Measurements from ENCODE around the gene SNRNP25.

SNRNP25 gene

GRCh38 chr16:62968-63391, 9.4 kb downstream of the SNRNP25 start:
- no peak for DNase-seq (ENCODE audit: low read depth in 1 of 2, low spot score in 1 of 2)

DNA sequence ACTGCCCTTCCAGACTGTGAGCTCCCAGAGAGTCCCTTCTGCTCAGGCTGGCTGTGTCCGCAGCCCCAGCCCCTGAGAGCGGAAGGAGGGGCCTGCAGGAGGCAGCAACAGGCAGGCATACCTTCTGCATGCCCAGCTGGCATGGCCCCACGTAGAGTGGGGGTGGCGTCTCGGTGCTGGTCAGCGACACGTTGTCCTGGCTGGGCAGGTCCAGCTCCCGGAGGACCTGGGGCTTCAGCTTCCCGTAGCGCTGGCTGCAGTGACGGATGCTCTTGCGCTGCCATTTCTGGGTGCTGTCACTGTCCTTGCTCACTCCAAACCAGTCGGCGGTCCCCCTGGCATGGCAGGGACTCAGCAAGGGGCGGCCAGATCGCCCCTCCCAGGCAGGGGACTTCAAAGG, 9.8 kb downstream of the SNRNP25 start:
- DNase-seq (ENCODE audit: low read depth in 1 of 2, low spot score in 1 of 2): no peak

- no peak for DNase-seq (ENCODE audit: low read depth in 1 of 2, low spot score in 1 of 2)
These were observed 10.6 kb downstream of the SNRNP25 start for GRCh38 chr16:63998-64913.

DNA sequence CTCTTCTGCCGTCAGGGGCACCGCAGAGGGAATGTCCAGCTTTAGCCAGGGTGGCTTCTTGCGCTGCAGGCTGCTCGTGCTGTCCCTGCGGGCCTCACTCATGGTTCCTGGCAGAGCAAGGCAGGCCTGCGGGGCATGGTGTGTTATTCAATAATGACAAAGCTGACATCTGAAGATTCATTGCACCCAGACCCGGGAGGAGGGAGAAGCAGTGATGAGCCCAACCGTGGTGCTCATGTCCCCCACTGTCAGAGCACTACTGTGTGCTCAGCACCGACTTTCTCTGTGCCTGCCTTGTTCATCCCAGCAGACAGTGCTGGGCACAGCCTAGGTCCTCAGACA, 11.3 kb downstream of the SNRNP25 start:
- DNase-seq (ENCODE audit: low read depth in 1 of 2, low spot score in 1 of 2): no peak

GRCh38 chr16:65745-66144, 12.1 kb downstream of the SNRNP25 start:
- peak; percentile 72 to 74 for DNase-seq (ENCODE audit: low read depth in 1 of 2, low spot score in 1 of 2)

DNA sequence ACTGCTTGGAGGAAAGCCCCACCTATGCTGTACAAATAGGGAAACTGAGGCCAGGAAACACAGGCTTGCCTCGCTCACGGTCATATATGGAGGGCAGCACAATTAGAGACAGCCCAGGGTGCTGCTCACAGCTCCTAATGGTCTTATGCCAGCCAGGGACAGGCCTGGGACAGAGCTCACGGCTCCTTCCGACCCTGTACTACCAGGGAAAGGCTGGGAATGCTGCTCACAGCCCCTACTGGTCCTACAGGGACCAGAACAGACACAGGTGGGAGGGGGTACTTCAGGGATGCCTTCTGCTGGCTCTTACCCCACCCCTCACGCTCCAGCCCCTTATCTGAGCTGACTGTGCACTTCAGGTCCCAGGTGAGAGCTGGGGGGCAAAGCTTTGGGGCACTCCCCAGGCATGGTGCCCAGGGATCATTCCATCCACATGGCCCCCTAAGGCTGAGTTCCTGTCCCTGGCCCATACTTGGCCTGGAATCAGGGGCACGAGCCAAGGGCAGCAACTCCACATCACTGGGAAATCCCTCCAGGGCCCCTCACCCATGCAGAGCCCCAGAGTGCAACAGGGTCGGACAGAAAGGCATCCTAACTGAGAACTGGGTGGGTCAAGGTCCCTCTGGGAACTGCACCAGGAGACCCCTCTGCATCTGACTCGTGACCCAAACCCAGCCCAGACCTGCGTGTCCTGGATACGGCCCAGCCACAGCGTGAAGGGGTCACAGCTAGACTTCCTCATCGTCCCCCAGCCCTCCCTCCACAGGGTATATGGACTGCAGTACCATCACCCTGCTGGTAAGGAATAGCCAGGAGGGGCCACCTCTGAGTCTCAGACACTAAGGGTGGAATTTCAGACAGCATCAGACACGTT, 12.9 kb downstream of the SNRNP25 start:
- DNase-seq (ENCODE audit: low read depth in 1 of 2, low spot score in 1 of 2): no peak

DNA sequence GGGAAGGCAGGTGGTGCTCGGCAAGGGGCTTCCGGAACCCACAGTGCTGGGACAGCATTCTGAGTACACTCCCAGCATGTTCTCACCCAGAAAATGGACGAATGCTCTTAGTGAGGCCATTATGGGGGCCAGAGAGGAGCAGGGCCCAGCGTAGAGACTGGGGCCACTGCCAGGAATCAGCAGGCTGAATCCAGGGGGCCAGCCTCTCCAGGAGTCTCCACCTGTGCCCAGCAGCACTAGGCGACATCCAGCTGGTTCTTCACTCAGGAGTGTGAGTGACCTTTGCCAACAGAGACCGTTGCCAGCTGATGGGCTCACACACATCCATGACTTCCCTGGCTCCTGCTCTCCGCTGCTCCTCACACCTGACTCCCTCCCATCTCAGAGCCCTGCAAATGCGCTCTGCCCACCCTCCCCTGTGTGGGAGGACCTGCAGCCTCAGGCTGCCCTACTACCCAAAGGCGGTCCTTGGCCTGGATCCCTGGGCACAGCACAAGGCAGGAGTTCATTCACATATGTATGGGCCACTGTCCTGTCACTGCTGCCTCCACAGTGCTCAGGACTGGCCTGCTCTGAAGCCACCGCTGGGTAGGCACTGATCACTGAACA, 13.7 kb downstream of the SNRNP25 start:
- DNase-seq (ENCODE audit: low read depth in 1 of 2, low spot score in 1 of 2): no peak

GRCh38 chr16:67884-68789, 14.5 kb downstream of the SNRNP25 start:
- DNase-seq (ENCODE audit: low read depth in 1 of 2, low spot score in 1 of 2): no peak

DNA sequence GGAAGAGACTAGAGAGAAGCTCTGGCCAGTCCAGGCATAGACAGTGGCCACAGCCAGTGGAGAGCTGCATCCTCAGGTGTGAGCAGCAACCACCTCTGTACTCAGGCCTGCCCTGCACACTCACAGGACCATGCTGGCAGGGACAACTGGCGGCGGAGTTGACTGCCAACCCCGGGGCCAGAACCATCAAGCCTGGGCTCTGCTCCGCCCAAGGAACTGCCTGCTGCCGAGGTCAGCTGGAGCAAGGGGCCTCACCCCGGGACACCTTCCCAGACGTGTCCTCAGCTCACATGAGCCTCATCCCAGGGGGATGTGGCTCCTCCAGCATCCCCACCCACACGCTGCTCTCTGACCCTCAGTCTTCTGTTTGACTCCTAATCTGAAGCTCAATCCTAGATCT, 15.6 kb downstream of the SNRNP25 start:
- DNase-seq (ENCODE audit: low read depth in 1 of 2, low spot score in 1 of 2): no peak

GRCh38 chr16:71210-71539, 17.5 kb downstream of the SNRNP25 start:
- DNase-seq (ENCODE audit: low read depth in 1 of 2, low spot score in 1 of 2): no peak

GRCh38 chr16:71540-72401, 18.1 kb downstream of the SNRNP25 start:
- DNase-seq (ENCODE audit: low read depth in 1 of 2, low spot score in 1 of 2): no peak

DNA sequence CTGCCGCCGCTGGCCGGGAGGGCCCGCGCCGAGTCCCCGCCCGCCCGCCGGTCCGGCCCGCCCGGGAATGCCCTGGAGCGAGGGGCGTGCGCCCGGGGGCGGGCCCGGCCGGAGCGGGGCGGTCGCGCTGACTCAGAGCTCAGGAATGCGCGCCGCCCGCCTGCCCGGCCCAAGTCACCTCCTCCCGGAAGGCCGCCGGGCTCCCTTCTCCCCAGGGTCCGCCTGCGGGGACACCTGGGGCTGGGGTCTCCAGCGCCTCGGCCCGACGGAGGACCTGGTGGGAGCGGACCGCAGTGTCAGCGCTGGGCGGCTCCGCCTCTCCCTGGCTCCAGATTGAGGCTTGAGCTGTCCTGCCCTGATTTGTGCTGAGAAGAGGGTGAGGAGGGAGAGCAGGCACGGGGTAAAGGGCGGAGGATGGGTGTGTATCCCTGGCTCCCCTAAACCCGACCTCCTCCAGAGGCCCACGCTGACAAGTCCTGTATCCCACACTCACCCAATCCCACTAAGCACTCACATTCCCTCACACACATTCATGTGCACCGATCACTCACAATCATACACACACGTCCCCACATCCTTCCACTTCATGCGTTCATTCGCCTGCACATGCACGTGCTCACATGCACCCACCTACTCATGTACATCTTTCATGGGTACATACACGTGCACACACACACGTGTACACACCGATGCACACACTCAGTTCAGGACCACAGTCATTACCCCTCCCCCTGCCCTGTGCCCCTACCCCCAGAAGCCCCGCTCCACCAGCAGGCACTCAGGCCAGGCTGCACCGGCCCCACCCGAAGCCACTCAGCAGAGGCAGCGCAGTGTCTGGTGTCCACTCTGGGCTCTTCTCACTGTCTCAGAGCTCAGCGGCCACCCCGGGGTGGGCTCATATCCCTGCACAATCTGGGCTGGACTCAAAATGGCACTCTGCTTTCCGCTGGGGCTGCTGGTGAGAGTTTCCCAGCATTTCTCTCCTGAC, 19.2 kb downstream of the SNRNP25 start, which contains the start of gene RHBDF1:
Gene RHBDF1 (minus strand): TSS at position 71 of the 988 bp plus-strand sequence. CDS start 7,616 bp downstream, outside the sequence.
- DNase-seq (ENCODE audit: low read depth in 1 of 2, low spot score in 1 of 2): no peak

GRCh38 chr16:74051-74746, 20.6 kb downstream of the SNRNP25 start:
- no peak for DNase-seq (ENCODE audit: low read depth in 1 of 2, low spot score in 1 of 2)

DNA sequence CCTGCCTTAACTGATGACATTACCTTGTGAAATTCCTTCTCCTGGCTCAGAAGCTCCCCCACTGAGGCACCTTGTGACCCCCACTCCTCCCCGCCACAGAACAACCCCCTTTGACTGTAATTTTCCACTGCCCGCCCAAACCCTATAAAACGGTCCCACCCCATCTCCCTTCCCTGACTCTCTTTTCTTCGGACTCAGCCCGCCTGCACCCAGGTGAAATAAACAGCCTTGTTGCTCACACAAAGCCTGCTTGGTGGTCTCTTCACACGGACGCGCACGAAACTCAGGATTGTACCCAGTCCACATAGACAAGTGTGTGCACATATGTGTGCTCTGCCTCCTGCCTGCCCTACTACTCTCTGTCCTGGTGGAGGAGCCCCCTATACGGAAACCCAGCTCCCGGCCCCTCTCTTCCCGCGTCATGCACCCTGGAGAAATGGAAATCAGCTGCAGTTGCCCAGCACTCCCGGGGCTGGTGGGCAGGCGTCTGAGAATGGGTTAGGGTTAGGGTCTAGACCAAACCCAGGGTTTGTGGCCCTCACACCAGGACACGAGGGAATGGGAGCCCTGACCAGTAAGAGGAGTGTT, 21.2 kb downstream of the SNRNP25 start:
- no peak for DNase-seq (ENCODE audit: low read depth in 1 of 2, low spot score in 1 of 2)

GRCh38 chr16:75580-76501, 22.2 kb downstream of the SNRNP25 start:
- DNase-seq (ENCODE audit: low read depth in 1 of 2, low spot score in 1 of 2): no peak

DNA sequence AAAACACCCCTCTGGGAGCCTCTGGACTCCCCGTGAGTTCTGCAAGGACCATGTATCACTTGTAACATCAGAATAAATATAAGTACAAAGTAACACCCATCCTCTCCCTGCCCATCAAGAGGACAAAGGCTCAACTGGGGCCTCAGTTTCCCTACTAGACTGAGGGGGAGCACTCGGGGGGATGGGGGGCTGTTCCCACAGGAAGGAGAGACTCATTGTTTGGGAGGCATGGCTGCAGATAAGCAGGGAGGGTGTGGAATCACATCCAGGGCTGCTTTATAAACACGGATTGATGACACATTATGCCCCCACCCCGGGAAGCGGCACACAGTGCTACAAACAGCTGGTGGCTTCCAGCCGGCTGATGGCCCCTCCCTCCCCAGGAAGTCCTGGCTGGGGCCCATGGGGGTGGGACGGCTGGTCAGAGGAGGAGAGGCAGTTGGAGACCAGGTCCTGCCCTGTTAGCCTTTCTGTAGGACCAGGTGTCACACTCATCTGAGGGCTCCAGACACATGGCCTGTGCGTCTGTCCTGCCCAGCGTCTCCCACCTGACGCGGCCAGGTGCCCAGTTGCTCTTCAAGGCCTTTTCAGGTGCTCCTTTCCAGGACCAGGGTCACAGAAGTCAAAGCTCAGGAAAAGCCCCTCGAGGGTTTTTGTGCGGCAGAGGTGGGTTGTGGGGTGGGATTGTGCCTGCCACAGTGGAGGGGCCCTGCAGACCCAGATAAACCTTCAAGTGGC, 23.1 kb downstream of the SNRNP25 start:
- DNase-seq (ENCODE audit: low read depth in 1 of 2, low spot score in 1 of 2): no peak
